GM19395 (cell line): ENCODE data around the gene PHACTR3.
"Not testable (repeated sequence)": the region's sequence is repeated elsewhere in the genome, so short reads cannot be mapped to it uniquely, and the experiment has no call there.

Source experiments
- ATAC-seq: cut with Tn5 transposase; IDR thresholded peaks from one replicate; pipeline ENCODE4 v1.9.1; 2021; ENCODE audit warnings: mild to moderate bottlenecking, moderate library complexity; ENCODE audit not compliant: unreplicated experiment

PHACTR3 gene

GRCh38 chr20:59835448-59836395 is 231.4 kb downstream of the PHACTR3 start:
- no peak for ATAC-seq

GRCh38 chr20:59836767-59837166 is 232.4 kb downstream of the PHACTR3 start:
- ATAC-seq = no peak

GRCh38 chr20:59837623-59838394 is 233.5 kb downstream of the PHACTR3 start:
- peak; percentile 92 for ATAC-seq

GRCh38 chr20:59839400-59839799 is 235.1 kb downstream of the PHACTR3 start:
- no peak for ATAC-seq

- no peak for ATAC-seq
These were observed 241.1 kb downstream of the PHACTR3 start for GRCh38 chr20:59845472-59845871.

- no peak for ATAC-seq
These were observed 243.8 kb downstream of the PHACTR3 start for GRCh38 chr20:59848182-59848581.

- no peak for ATAC-seq
These were observed 245.8 kb downstream of the PHACTR3 start for GRCh38 chr20:59850018-59850641.

- ATAC-seq = not testable (repeated sequence)
These were observed 252.2 kb downstream of the PHACTR3 start for GRCh38 chr20:59856526-59856925.

- not testable (repeated sequence) for ATAC-seq
These were observed 252.6 kb downstream of the PHACTR3 start for GRCh38 chr20:59856941-59857340.

- ATAC-seq = no peak
These were observed 253.6 kb downstream of the PHACTR3 start for GRCh38 chr20:59857966-59858365.

GRCh38 chr20:59858425-59858824 is 254.1 kb downstream of the PHACTR3 start:
- no peak for ATAC-seq

- no peak for ATAC-seq
These were observed 257.1 kb downstream of the PHACTR3 start for GRCh38 chr20:59861401-59861800.

- ATAC-seq = no peak
These were observed 258.7 kb downstream of the PHACTR3 start for GRCh38 chr20:59863058-59863457.

GRCh38 chr20:59864726-59865125 is 260.4 kb downstream of the PHACTR3 start:
- ATAC-seq = no peak

- ATAC-seq = no peak
These were observed 262.0 kb downstream of the PHACTR3 start for GRCh38 chr20:59866338-59866737.

GRCh38 chr20:59871096-59871495 is 266.8 kb downstream of the PHACTR3 start:
- ATAC-seq = no peak

GRCh38 chr20:59873409-59873808 is 269.1 kb downstream of the PHACTR3 start:
- no peak for ATAC-seq

- ATAC-seq = no peak
These were observed 275.9 kb downstream of the PHACTR3 start for GRCh38 chr20:59880198-59880597.

- ATAC-seq = no peak
These were observed 280.2 kb downstream of the PHACTR3 start for GRCh38 chr20:59884494-59884893.

- no peak for ATAC-seq
These were observed 283.7 kb downstream of the PHACTR3 start for GRCh38 chr20:59888050-59888449.

- not testable (repeated sequence) for ATAC-seq
These were observed 285.7 kb downstream of the PHACTR3 start for GRCh38 chr20:59890035-59890434.
